MM.1S (cell line): ENCODE data around the gene PPAN.

Source experiments
- EZH2 ChIP-seq: fragments of 300-600 bp; sonication (generic); optimal IDR thresholded peaks from 2 replicates; pipeline ENCODE3; 2017; ENCODE audit warnings: low read depth, mild to moderate bottlenecking, antibody characterized with exemption, low read length, mixed read lengths
- EZH2phosphoT487 ChIP-seq: fragments of 300-600 bp; sonication (generic); IDR thresholded peaks from 2 replicates; pipeline ENCODE4 v1.6.1; 2018; ENCODE audit warnings: antibody characterized with exemption, low read length
- TF ChIP-seq, protein P1 (sequence below): fragments of 300-600 bp; sonication (generic); IDR thresholded peaks from 2 replicates; pipeline ENCODE4 v1.5.1; 2016; ENCODE audit warnings: antibody characterized with exemption, low read length, mixed read lengths

DNA sequence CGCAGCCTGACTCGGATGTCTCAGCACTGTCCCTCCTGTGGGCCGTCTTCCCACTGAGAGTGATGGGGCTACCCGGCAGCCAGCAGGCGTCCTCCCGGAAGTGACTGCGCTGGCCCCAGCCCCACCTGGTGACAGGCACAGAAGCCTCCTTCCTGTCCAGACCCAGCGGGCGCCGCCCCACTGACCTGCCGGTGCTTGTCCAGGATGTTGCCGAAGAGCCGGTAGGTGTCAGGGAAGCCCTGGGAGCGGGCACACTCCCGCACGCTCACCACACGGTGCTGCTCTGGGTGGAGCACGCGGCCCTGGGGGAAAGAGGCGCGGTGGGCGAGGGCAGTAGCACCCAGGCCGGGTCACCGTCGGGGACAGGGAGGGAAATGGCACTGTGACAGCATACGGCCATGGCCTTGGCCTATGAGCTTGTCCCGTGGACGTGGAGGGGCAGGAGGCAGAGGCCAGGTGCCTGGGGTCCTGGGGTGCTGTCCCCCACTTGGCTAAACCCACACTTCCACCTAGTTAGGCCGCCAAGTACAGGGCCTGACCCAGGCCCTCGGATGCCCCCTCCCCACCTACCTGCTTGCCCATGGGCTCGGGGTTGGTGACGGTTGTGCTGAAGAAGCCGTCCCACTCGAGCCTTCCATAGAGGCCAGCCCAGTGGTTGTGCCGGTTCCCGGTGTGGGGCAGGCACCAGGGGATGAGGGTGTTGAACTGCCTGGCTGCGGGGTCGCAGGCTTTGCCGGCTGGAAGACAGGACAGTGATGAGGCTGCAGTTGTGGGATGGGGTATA, 29.6 kb downstream of the PPAN start:
- TF ChIP-seq, protein P1, sequence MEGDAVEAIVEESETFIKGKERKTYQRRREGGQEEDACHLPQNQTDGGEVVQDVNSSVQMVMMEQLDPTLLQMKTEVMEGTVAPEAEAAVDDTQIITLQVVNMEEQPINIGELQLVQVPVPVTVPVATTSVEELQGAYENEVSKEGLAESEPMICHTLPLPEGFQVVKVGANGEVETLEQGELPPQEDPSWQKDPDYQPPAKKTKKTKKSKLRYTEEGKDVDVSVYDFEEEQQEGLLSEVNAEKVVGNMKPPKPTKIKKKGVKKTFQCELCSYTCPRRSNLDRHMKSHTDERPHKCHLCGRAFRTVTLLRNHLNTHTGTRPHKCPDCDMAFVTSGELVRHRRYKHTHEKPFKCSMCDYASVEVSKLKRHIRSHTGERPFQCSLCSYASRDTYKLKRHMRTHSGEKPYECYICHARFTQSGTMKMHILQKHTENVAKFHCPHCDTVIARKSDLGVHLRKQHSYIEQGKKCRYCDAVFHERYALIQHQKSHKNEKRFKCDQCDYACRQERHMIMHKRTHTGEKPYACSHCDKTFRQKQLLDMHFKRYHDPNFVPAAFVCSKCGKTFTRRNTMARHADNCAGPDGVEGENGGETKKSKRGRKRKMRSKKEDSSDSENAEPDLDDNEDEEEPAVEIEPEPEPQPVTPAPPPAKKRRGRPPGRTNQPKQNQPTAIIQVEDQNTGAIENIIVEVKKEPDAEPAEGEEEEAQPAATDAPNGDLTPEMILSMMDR = no peak
- TF ChIP-seq EZH2 (no peak), EZH2phosphoT487 (no peak)
